ENCODE results near the gene SLC26A5.

The SLC26A5 gene

DNA sequence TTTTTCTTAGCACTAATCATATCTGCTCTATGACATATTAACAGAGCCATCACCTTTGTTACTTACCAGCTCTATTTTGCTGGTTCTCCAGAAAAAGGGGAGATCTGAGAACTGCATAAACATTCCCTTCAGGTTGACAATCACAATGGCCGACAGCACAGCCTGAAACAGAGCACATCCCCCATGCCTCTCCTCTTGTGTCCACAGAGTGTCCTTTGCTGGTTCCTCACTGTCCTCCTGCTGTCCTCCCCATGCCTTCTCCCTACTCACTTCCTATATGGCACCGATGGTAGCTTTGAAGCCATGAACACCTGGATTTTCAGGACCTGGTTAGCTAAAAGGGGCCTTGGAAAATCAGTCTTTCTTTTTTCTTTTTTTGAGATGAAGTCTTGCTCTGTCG lies 56.7 kb downstream of the SLC26A5 start:
- peaks cover 7% of the 10 kb centered on the region for H3K27me3 Mint-ChIP-seq (ENCODE audit: low read depth)
- DNase-seq (ENCODE audit: low spot score), result no peak
- no peaks in the 10 kb centered on the region for H3K36me3 Mint-ChIP-seq (ENCODE audit: low read depth)
- no peak overlapping the region for H3K27ac Mint-ChIP-seq
- H3K4me1 Mint-ChIP-seq (ENCODE audit: low read depth), result no peaks in the 10 kb centered on the region
- H3K4me3 Mint-ChIP-seq, result no peak overlapping the region
- no peaks in the 10 kb centered on the region for H3K9me3 Mint-ChIP-seq

DNA sequence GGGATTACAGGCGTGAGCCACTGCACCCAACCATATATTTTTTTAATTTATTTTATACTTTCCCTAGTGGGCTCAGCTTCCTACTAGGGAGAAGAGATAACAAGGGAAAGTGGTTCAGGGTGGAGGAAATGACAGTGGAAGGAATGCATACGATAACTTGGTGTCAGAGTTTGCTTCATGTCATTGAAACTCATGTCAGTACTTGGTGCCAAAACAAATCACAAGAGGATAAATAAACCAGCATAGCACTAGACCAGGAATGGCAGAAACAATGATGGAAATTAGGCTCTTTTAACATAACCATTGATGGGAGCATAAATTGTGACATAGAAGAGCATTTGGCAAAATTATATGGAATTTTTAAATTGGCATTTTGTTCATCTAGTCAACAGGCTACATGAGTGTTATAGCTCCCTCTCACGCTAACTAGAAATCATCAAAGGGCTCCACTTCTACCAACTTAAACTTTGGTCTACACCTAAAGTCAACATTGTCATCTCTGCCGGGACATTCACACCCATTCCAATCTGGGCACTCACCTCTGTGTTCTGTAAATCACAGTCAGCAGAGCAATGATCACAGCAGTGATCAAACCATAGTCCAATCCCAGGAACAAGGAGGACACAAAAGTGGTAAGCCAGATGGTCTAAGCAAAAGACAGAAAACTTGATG lies 57.4 kb downstream of the SLC26A5 start:
- Mint-ChIP-seq H3K4me1 (ENCODE audit: low read depth) (no peaks in the 10 kb centered on the region), H3K27me3 (ENCODE audit: low read depth) (peaks cover 7% of the 10 kb centered on the region), H3K36me3 (ENCODE audit: low read depth) (no peaks in the 10 kb centered on the region), H3K27ac (no peak overlapping the region), H3K9me3 (no peaks in the 10 kb centered on the region), H3K4me3 (no peak overlapping the region)
- DNase-seq (ENCODE audit: low spot score), result no peak

DNA sequence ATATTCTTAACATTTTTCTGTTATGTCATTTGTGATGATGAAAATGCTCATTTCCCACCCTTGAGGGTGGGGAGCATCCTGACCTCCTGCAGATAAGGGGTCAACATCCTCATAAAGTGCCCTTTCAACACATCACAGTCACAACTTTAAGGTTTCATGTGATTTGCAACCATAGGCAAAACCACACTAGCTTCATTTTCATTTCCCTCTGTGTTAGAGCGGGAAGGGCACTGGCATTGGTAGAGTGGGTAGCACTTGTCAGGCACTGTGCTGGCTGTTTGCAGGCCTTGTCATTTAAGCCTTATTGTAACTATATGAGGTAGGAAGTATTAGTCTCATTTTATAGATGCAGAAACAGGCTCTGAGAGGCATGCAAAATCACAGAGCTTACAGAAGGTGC lies 58.8 kb downstream of the SLC26A5 start:
- Mint-ChIP-seq H3K36me3 (ENCODE audit: low read depth) (no peaks in the 10 kb centered on the region), H3K27ac (no peak overlapping the region), H3K27me3 (ENCODE audit: low read depth) (peaks cover 7% of the 10 kb centered on the region), H3K4me3 (no peak overlapping the region), H3K4me1 (ENCODE audit: low read depth) (peaks cover 2% of the 10 kb centered on the region), H3K9me3 (no peaks in the 10 kb centered on the region)
- no peak for DNase-seq (ENCODE audit: low spot score)

DNA sequence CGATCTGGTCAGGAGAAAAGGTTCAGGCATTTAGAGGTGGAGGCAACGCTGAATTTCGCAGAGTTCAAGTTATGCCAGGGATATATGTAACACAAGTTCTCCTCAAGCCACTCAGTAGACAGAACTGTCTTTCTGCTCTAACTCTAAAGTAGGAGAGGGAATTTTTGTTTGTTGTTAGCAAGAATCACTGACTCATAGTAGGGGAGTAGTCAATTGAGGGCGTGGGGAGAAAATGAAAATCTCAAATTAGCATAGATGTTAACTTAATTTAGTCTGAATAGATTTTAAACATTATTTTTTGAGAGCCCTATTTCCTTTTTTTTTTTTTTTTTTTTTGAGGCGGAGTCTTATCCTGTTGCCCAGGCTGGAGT lies 64.0 kb downstream of the SLC26A5 start:
- Mint-ChIP-seq H3K4me1 (ENCODE audit: low read depth) (peaks cover 2% of the 10 kb centered on the region), H3K27me3 (ENCODE audit: low read depth) (peaks cover 11% of the 10 kb centered on the region), H3K4me3 (no peak overlapping the region), H3K36me3 (ENCODE audit: low read depth) (no peaks in the 10 kb centered on the region), H3K27ac (no peak overlapping the region), H3K9me3 (no peaks in the 10 kb centered on the region)
- no peak for DNase-seq (ENCODE audit: low spot score)

DNA sequence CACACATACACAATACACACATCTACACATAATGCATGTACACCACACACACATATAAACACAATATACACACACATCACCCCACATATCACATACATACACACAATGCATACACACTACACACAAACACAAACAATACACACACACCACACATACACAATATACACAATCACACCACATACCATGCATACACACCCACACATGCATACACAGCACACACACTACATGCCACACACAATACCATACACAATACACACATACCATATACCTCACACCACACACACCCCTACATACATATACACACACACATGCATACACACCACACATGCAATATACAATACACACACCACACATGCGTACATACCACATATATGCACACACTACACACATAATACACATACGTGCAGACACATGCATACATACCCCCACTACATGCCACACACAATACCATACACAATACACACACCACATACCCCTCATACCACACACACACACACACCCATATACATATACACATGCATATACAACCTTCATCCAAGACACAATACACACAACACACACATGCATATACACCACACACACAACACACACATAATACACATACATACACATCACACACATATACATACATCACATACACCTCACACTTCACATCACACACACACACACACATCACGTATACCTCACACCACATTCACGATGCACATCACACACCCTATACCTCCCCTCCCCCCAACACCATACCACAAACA lies 64.6 kb downstream of the SLC26A5 start:
- Mint-ChIP-seq H3K4me3 (no peak overlapping the region), H3K27ac (no peak overlapping the region), H3K4me1 (ENCODE audit: low read depth) (peaks cover 2% of the 10 kb centered on the region), H3K27me3 (ENCODE audit: low read depth) (peaks cover 13% of the 10 kb centered on the region), H3K36me3 (ENCODE audit: low read depth) (no peaks in the 10 kb centered on the region), H3K9me3 (no peaks in the 10 kb centered on the region)
- DNase-seq (ENCODE audit: low spot score), result no peak

DNA sequence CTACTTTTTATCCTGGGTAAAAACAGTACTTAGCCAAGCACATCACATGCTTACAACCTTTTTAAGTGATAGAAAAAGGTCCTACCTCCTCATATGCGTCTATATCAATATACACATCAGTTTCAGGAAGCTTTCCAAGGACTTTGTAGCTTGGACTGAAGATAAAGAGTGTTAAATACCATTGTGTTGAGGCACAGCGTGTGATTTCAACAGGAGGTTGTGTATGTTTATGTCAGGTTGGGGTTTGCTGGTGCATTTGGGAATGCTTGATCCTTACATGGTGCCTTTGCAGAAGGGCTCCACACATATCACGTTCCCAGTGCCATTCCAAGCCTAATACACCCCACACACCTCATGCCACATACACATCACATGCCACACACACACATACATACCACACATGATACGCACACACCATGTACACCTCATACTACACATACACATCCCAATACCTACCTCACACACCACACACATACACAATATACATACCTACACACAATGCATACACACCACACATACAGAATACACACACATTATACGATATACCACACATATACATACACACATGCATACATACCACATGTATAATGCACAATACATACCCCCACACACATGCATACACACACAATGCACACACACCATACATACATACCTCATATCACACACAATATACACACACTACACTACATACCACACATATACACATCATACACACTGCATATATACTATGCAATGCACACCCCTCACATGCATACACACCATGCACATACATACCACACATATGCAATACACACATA lies 65.4 kb downstream of the SLC26A5 start:
- H3K9me3 Mint-ChIP-seq, result no peaks in the 10 kb centered on the region
- H3K4me3 Mint-ChIP-seq, result no peak overlapping the region
- H3K27me3 Mint-ChIP-seq (ENCODE audit: low read depth), result peaks cover 13% of the 10 kb centered on the region
- no peaks in the 10 kb centered on the region for H3K36me3 Mint-ChIP-seq (ENCODE audit: low read depth)
- peaks cover 2% of the 10 kb centered on the region for H3K4me1 Mint-ChIP-seq (ENCODE audit: low read depth)
- no peak for DNase-seq (ENCODE audit: low spot score)
- H3K27ac Mint-ChIP-seq, result no peak overlapping the region

DNA sequence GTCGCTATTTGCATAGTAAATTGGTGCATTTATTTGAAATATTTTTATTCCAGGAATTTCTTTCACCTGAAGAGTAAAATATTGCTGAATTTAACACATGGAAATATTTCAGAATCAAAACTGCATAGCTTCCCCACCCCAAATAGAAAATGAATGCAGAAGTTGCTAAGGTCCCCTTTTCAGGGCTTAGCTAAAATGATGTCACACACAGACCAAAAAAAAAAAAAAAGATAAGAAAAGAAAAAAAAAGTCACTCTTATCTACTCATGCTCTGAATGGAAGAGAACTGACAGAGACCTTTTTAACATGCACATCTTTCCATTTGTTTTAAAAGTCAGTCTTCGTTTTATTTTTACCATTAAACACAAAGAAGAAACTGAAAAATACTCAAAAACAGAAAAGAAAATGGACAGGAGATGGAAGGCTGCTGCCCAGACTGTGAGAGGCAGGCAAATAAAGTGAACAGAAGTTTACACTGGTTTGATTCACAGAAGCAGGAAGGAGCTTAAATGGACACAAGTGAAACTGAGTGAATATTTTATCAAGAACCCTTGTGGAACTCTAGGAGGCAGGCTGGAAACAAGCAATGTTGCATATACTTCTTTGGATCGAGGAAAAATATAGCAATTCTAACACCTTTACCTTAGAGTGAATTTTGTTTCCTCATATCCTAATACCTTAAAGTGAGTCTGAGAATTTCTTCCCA lies 66.6 kb downstream of the SLC26A5 start:
- Mint-ChIP-seq H3K27ac (no peak overlapping the region), H3K9me3 (no peaks in the 10 kb centered on the region), H3K4me1 (ENCODE audit: low read depth) (peaks cover 2% of the 10 kb centered on the region), H3K36me3 (ENCODE audit: low read depth) (no peaks in the 10 kb centered on the region), H3K27me3 (ENCODE audit: low read depth) (peaks cover 13% of the 10 kb centered on the region), H3K4me3 (no peak overlapping the region)
- no peak for DNase-seq (ENCODE audit: low spot score)

DNA sequence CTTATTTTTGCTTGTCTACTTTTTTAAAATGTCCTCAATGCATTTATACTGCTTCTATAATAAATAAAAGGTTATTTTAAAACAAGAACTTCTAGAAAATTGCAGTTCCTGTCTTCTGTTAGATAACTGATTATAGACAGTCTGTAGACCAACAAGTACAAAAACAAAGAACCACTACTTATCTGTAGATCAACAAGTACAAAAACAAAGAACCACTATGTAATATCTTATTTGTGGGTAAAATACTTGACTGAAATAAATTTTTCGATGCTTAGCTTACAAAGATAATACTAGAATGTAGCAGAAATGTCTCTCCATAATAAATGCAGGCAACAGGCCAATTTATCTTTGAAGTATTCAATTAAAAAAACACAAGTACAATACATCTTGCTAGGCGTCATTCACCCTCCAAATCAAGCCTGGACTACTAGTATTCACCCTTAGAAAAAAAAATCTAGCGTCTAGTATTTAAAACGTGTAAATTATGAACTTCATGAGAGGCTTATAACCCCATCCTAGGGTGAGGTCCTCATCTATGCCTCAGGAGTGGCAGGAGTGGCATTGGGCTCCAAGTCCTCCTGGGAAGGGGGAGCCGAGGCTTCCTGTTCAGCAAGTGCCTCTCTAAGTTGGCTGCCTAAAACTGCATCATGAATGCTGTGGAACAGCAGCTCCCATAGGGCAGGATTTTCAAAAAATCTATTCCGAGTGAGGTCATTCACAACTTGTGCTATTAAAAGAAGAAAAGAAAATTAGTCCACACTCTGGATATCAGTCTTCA lies 72.0 kb downstream of the SLC26A5 start:
- Mint-ChIP-seq H3K4me3 (no peak overlapping the region), H3K27me3 (ENCODE audit: low read depth) (peaks cover 9% of the 10 kb centered on the region), H3K27ac (no peak overlapping the region), H3K4me1 (ENCODE audit: low read depth) (peaks cover 13% of the 10 kb centered on the region), H3K36me3 (ENCODE audit: low read depth) (peaks cover 11% of the 10 kb centered on the region), H3K9me3 (no peaks in the 10 kb centered on the region)
- no peak for DNase-seq (ENCODE audit: low spot score)

DNA sequence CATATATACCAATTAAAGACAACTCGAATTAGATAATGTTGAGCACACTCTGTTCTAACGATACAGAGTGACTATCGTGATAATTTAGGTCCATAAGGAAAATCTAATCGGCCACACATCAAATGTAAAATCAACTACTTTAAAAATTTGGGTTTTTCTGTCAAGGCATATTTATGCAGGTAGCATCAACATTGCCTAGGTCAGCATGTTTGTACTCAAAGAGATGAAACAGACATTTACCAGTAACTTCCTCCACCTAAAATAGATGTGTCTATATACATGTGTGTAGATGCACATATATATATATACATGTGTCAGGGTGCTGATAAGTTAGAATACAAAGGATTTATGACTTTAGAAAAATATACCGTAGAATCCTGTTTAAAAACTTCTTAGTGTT lies 76.6 kb downstream of the SLC26A5 start:
- Mint-ChIP-seq H3K9me3 (no peaks in the 10 kb centered on the region), H3K36me3 (ENCODE audit: low read depth) (peaks cover 44% of the 10 kb centered on the region), H3K27me3 (ENCODE audit: low read depth) (no peaks in the 10 kb centered on the region), H3K4me1 (ENCODE audit: low read depth) (peaks cover 13% of the 10 kb centered on the region), H3K27ac (no peak overlapping the region), H3K4me3 (no peak overlapping the region)
- DNase-seq (ENCODE audit: low spot score), result no peak

DNA sequence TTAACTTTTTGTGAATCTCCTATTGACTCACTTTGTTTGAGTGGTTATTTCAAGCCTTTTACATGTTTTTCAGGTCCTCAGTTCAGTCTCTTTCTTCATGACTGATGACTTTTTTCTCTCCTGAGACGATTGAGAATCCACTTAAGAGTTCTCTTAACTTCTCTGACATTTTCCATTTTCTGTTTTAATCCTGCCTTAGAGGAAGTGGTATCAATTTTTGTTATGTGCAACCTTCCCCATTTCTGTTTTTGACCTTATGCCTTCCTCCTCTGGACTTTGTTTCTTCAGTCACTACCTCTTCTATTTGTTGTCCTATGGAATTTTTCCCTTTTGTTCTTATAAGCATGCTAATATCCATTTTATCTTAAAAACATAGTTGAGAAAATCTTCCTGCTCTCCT lies 96.2 kb downstream of the SLC26A5 start:
- no peaks in the 10 kb centered on the region for H3K9me3 Mint-ChIP-seq
- peak overlapping the region; percentile 35 for H3K27ac Mint-ChIP-seq
- no peak for DNase-seq (ENCODE audit: low spot score)
- peaks cover 35% of the 10 kb centered on the region for H3K36me3 Mint-ChIP-seq (ENCODE audit: low read depth)
- H3K4me1 Mint-ChIP-seq (ENCODE audit: low read depth), result peaks cover 41% of the 10 kb centered on the region
- H3K4me3 Mint-ChIP-seq, result peak overlapping the region; percentile 98
- H3K27me3 Mint-ChIP-seq (ENCODE audit: low read depth), result no peaks in the 10 kb centered on the region

DNA sequence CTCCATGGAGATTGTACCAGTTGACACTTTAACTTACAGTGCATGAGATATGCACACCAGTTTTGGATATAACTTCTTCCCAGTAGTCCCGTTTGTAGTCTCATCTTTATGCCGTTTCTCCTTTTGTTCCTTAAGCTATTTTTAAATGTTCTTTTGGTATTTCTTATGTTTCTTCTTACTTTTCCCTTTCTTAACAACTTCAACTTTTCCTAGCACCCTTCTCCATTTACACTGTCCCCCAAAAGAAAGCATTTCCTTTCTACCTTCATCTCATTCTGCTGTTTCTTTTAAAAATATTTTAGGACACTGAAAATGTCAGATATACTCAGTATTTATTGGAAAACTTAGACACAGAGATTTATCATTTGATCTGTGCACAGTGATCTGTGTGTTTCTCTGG lies 97.0 kb downstream of the SLC26A5 start:
- Mint-ChIP-seq H3K36me3 (ENCODE audit: low read depth) (peaks cover 35% of the 10 kb centered on the region), H3K27ac (peak overlapping the region; percentile 66), H3K9me3 (no peaks in the 10 kb centered on the region), H3K4me1 (ENCODE audit: low read depth) (peaks cover 39% of the 10 kb centered on the region), H3K4me3 (peak overlapping the region; percentile 98), H3K27me3 (ENCODE audit: low read depth) (no peaks in the 10 kb centered on the region)
- no peak for DNase-seq (ENCODE audit: low spot score)

DNA sequence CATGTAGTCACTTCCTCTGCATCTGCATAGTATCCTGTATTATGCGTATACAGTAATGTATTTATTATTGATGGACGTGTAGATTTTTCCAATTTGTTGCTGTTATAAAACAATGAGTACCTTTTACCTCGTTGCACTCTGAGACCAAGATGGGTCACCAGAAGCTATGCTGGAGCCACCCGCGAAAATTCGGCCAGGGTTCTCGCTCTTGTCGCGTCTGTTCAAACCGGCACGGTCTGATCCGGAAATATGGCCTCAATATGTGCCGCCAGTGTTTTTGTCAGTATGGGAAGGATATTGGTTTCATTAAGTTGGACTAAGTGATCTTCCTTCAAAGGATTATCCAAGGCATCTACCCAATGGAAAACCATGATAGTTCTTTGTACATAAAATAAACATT lies 97.6 kb downstream of the SLC26A5 start:
- Mint-ChIP-seq H3K9me3 (no peaks in the 10 kb centered on the region), H3K36me3 (ENCODE audit: low read depth) (peaks cover 37% of the 10 kb centered on the region), H3K27ac (peak overlapping the region; percentile 99), H3K4me1 (ENCODE audit: low read depth) (peaks cover 42% of the 10 kb centered on the region), H3K4me3 (peak overlapping the region; percentile 98), H3K27me3 (ENCODE audit: low read depth) (no peaks in the 10 kb centered on the region)
- DNase-seq (ENCODE audit: low spot score), result no peak

DNA sequence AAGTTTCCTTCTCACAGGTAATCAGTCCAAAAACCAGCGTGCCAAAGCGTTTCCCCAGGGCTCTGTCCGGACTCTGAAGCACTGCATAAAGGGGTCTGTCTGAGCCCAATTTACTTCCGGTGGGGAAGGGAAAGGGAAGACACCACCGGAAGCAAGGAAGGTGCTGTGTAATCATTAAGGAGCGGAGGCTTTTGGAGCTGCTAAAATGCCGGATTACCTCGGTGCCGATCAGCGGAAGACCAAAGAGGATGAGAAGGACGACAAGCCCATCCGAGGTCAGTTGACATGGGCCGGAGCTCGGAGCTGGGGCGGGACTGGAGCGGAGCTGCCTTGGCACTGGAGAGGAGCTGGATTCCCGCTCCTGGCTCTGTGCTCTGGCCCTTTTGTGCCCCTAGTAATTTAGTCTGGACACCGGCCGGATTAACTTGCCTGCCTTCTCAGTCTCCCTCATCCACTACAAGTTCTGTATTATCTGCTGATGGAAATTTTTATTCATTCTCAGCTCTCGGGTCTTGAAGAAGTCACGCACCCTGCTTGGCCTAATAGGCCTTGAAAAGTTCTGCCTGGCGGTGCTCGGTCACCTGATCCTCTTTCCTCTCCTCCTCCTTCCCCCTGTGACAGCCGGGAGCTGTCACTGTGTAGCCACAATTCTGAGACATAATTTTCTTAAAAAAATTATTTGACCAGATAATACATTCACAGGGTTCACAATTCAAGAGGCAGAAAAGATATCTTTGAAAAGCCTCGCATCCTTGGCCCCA lies 98.3 kb downstream of the SLC26A5 start, which contains the start of gene PSMC2:
PSMC2 (plus strand) TSS at position 137 of the 761 bp plus-strand sequence; CDS start at position 206, 69 bp downstream.
- Mint-ChIP-seq H3K36me3 (ENCODE audit: low read depth) (peaks cover 35% of the 10 kb centered on the region), H3K27ac (peak within 1 kb of the TSS; percentile 99), H3K4me3 (peak within 1 kb of the TSS; percentile 98), H3K9me3 (no peaks in the 10 kb centered on the region), H3K27me3 (ENCODE audit: low read depth) (no peaks in the 10 kb centered on the region), H3K4me1 (ENCODE audit: low read depth) (peaks cover 42% of the 10 kb centered on the region)
- peak; percentile 82 for DNase-seq (ENCODE audit: low spot score)

All from T-helper 2 cell treated with Interferon-gamma antibody and Interleukin-4, amounts not matched to agents 5 μg/mL and 100 μg/mL, for 36 hours (primary cell).